C4-2B (cell line): ENCODE measurements around the gene OSBPL10.

Source experiments
- CTCF ChIP-seq: fragments of 450-650 bp; conservative IDR thresholded peaks from 2 replicates; pipeline ENCODE4 v1.5.1; 2017; ENCODE audit warnings: mild to moderate bottlenecking
- ZFX ChIP-seq: fragments of 450-650 bp; IDR thresholded peaks from 2 replicates; pipeline ENCODE4 v1.6.1; 2017

DNA sequence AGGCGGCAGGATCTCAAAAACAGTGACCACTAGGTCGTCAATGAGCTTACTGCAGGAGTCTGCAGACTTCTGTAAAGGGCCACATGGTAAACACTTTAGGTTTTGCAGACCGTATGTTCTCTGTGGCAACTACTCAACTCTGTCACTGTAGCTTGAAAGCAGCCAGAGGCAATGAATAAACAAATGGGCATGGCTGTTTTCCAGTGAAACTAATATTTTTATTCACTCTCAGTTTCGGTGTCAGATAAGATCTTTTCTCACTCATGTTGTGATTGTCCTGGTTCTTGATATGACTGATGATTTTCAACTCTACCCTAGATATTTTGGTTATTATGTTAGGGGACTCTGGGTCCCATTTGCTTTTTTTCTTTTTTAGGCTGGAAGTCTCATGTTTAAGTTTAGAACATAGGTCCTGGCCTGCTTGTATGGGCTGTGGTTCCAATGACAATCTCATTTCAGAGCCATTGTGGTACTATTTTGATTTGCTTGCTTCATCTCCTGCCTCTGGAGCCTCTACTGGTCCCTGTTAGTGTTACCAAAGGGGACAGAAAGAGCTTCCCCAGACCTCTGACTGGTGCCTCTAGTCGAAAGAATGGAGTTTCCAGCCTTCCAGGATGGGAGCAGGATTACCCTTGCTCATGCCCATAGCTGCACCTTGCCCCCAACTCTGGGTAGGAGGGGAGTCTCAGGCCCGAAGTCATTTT is 226.3 kb downstream of the OSBPL10 start:
- TF ChIP-seq CTCF (no peak), ZFX (no peak)
